ENCODE measurements around the gene PTX3. TPM values are rescaled to one million over a fixed set of nuclear protein-coding genes. Genes with fewer than 3 reads are reported as not detected.

The PTX3 gene
- total RNA-seq, 1 experiment from 2014 or later, result 2.1 TPM

GRCh38 chr3:157406394-157406793 lies 30.3 kb upstream of the PTX3 start:
- ChIA-PET CTCF (no interaction called here), POLR2A (no interaction called here)
- ATAC-seq, result no peak
- Histone ChIP-seq H3K27ac (ENCODE audit: low read length) (no peak overlapping the region), H3K9me3 (ENCODE audit: control insufficient read depth, insufficient read depth, low read depth, low read length) (no peaks in the 10 kb centered on the region), H3K27me3 (ENCODE audit: control insufficient read depth, insufficient read depth, low read length) (no peaks in the 10 kb centered on the region; the same call in 1 of the 2 replicates), H3K36me3 (ENCODE audit: control insufficient read depth, insufficient read depth, low read length) (no peaks in the 10 kb centered on the region), H3K4me1 (ENCODE audit: control insufficient read depth, insufficient read depth, low read length) (no peaks in the 10 kb centered on the region), H3K4me3 (ENCODE audit: low read depth in 2 of 2, low read length in 2 of 2) (no peak overlapping the region)
- no TSS peak for BruUV-seq (replicated peaks)
- TF ChIP-seq CTCF (IDR thresholded peaks at IDR 0.05) (no peak), SIN3A (IDR thresholded peaks at IDR 0.05; ENCODE audit: borderline replicate concordance, insufficient read depth, low read depth, low read length) (no peak), POLR2AphosphoS5 (IDR thresholded peaks at IDR 0.05; ENCODE audit: low read depth, low read length) (no peak), TCF7L2 (IDR thresholded peaks at IDR 0.05; ENCODE audit: low read depth, low read length) (no peak)
- intact Hi-C loops (cut with micrococcal nuclease; ENCODE audit: unreplicated experiment) (no loop called here), in situ Hi-C loops (cut with HindIII; ENCODE audit: low pct_unique_long_range_greater_than_20kb, low sequenced_read_pairs) (no loop called here)
- DNase-seq (ENCODE audit: low read depth, low spot score), result no peak

- no TSS peak for BruUV-seq (replicated peaks)
- DNase-seq (ENCODE audit: low read depth, low spot score) (no peak), ATAC-seq (no peak)
- H3K36me3 ChIP-seq (ENCODE audit: control insufficient read depth, insufficient read depth, low read length), result no peaks in the 10 kb centered on the region
- in situ Hi-C loops (cut with HindIII; ENCODE audit: low pct_unique_long_range_greater_than_20kb, low sequenced_read_pairs), result no loop called here
- no peak overlapping the region for H3K27ac ChIP-seq (ENCODE audit: low read length)
- POLR2A ChIA-PET, result no interaction called here
- no peaks in the 10 kb centered on the region for H3K9me3 ChIP-seq (ENCODE audit: control insufficient read depth, insufficient read depth, low read depth, low read length)
- no peaks in the 10 kb centered on the region for H3K27me3 ChIP-seq (ENCODE audit: control insufficient read depth, insufficient read depth, low read length)
- no peak overlapping the region for H3K4me3 ChIP-seq (ENCODE audit: low read depth in 2 of 2, low read length in 2 of 2)
- CTCF ChIA-PET, result no interaction called here
- intact Hi-C loops (cut with micrococcal nuclease; ENCODE audit: unreplicated experiment), result no loop called here
- no peak for TF ChIP-seq POLR2AphosphoS5 (IDR thresholded peaks at IDR 0.05; ENCODE audit: low read depth, low read length)
- TF ChIP-seq SIN3A (IDR thresholded peaks at IDR 0.05; ENCODE audit: borderline replicate concordance, insufficient read depth, low read depth, low read length), result no peak
- H3K4me1 ChIP-seq (ENCODE audit: control insufficient read depth, insufficient read depth, low read length), result no peaks in the 10 kb centered on the region
These were observed 28.9 kb upstream of the PTX3 start for GRCh38 chr3:157407769-157408168.

- no peak for DNase-seq (ENCODE audit: low read depth, low spot score)
- ChIA-PET POLR2A (no interaction called here), CTCF (no interaction called here)
- no peak overlapping the region for H3K27ac ChIP-seq (ENCODE audit: low read length)
- intact Hi-C loops (cut with micrococcal nuclease; ENCODE audit: unreplicated experiment) (no loop called here), in situ Hi-C loops (cut with HindIII; ENCODE audit: low pct_unique_long_range_greater_than_20kb, low sequenced_read_pairs) (no loop called here)
- H3K36me3 ChIP-seq (ENCODE audit: control insufficient read depth, insufficient read depth, low read length), result no peaks in the 10 kb centered on the region
- no peaks in the 10 kb centered on the region for H3K4me1 ChIP-seq (ENCODE audit: control insufficient read depth, insufficient read depth, low read length)
- no peaks in the 10 kb centered on the region for H3K27me3 ChIP-seq (ENCODE audit: control insufficient read depth, insufficient read depth, low read length)
- no peaks in the 10 kb centered on the region for H3K9me3 ChIP-seq (ENCODE audit: control insufficient read depth, insufficient read depth, low read depth, low read length)
- H3K4me3 ChIP-seq (ENCODE audit: low read depth in 2 of 2, low read length in 2 of 2), result no peak overlapping the region
- ATAC-seq, result no peak
- TF ChIP-seq TCF7L2 (IDR thresholded peaks at IDR 0.05; ENCODE audit: low read depth, low read length), result no peak
- TF ChIP-seq REST (IDR thresholded peaks at IDR 0.05; ENCODE audit: insufficient read depth in 1 of 2, low read depth in 2 of 2, low read length in 1 of 2), result no peak
- no TSS peak for BruUV-seq (replicated peaks)
These were observed 28.0 kb upstream of the PTX3 start for GRCh38 chr3:157408499-157409149.

All from Panc1 (cell line).